Upper lobe of right lung (tissue), 1 donor: ENCODE measurements around the gene EML6. TPM values are rescaled to one million over a fixed set of nuclear protein-coding genes. Genes with fewer than 3 reads are reported as not detected.

Experiments
- ATAC-seq: fragments of 200-7000 bp; cut with Tn5 transposase; one replicate; pipeline ENCODE4 v1.9.1; 2020; ENCODE audit warnings: mild to moderate bottlenecking, moderate library complexity
- DNase-seq: peaks from one replicate; pipeline ENCODE4 v3.0.0-alpha.2; 2020
- H3K27ac ChIP-seq: fragments of 200-600 bp; one replicate; pipeline ENCODE4 v1.8.0; 2022
- H3K27me3 ChIP-seq: fragments of 200-600 bp; one replicate; pipeline ENCODE4 v1.8.0; 2022; ENCODE audit warnings: mild to moderate bottlenecking
- H3K36me3 ChIP-seq: fragments of 200-600 bp; one replicate; pipeline ENCODE4 v1.8.0; 2022
- H3K4me1 ChIP-seq: fragments of 200-600 bp; one replicate; pipeline ENCODE4 v1.8.0; 2022
- H3K4me3 ChIP-seq: fragments of 200-600 bp; one replicate; pipeline ENCODE4 v1.8.0; 2022; ENCODE audit warnings: mild to moderate bottlenecking
- H3K9me3 ChIP-seq: fragments of 200-600 bp; one replicate; pipeline ENCODE4 v1.8.0; 2022
- CTCF ChIP-seq: fragments of 200-600 bp; IDR thresholded peaks from one replicate; pipeline ENCODE4 v1.8.0; 2022; ENCODE audit warnings: antibody characterized with exemption
- intact Hi-C: fragments of 100-400 bp; cut with DNase I; formaldehyde crosslinking; loops from one replicate; pipeline ENCODE4 v1.11.0; 2022
- total RNA-seq: library from RNA; stranded (reverse); fragmentation: NEBNext Ultra II Directional; extraction: Animal tissue kit (Norgen Biotek cat#: 25700); gene quantifications from one replicate; pipeline ENCODE4 v1.2.1, GENCODE V29; 2021
- donor health status: DM: no; HTN: yes; CAD: no; lungs with severe emphysema.

The EML6 gene
- total RNA-seq, 1 donor from 2014 or later: 1.4 TPM

GRCh38 chr2:55010149-55010591 is 286.7 kb downstream of the EML6 start:
- H3K9me3 ChIP-seq: no peaks in the 10 kb centered on the region
- no peak for TF ChIP-seq CTCF
- H3K4me3 ChIP-seq: peak overlapping the region; percentile 45
- ATAC-seq (peak; percentile 96), DNase-seq (peak; percentile 64)
- intact Hi-C loops: loop anchor here (5.0 kb wide), 1 partner anchor 162 kb away; no protein-coding TSS in a partner anchor
- H3K36me3 ChIP-seq: no peaks in the 10 kb centered on the region
- H3K4me1 ChIP-seq: peaks cover 72% of the 10 kb centered on the region
- H3K27ac ChIP-seq: peak overlapping the region; percentile 67
- H3K27me3 ChIP-seq: no peaks in the 10 kb centered on the region

- Histone ChIP-seq H3K4me3 (no peak overlapping the region), H3K27me3 (no peaks in the 10 kb centered on the region), H3K36me3 (no peaks in the 10 kb centered on the region), H3K27ac (peak overlapping the region; percentile 67), H3K9me3 (no peaks in the 10 kb centered on the region), H3K4me1 (peaks cover 78% of the 10 kb centered on the region)
- DNase-seq: no peak
- no peak for TF ChIP-seq CTCF
- intact Hi-C loops: loop anchor here (5.0 kb wide), 1 partner anchor 161 kb away; no protein-coding TSS in a partner anchor
- ATAC-seq: peak; percentile 69
Observed at GRCh38 chr2:55010915-55011314, 287.5 kb downstream of the EML6 start.

DNA sequence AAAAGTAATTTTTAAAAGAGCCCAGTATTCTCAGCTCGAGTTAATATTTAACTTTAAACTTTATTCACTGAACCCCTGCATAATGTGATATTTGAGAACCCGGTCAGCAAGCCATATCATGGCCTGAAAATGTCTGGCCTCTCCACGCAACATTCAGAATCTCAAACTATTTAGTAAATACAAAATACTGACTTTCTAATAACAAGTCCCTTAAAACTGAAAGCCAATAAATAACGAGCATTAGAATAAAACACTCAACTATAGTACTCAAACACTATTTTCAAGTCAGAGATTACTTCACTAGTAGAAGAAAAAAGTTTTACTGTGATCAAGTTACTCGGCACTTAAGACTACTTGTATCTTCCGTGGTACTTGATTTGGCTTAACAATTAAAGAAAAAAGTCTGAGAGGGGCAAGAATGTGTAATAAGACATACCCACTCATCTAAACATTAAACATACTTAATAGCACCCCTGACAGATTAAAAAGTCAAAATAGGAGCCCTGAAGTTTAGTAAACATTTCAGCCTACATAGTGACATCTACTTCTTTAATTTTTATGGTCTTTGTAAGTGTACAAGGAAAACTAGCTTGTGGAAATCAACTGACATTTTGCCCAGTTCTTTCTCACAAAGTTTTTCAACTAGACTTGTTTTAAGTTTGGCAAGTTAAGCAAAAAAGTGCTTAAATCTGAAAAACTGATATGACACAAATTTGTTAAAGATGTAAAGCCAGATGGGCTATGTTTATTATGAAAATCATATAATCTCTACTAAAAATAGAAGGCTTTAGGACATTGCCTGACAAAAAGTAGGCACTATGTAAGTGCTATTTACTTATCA is 288.6 kb downstream of the EML6 start:
- no peak for ATAC-seq
- intact Hi-C loops: loop anchor here (5.0 kb wide), 1 partner anchor 160 kb away; no protein-coding TSS in a partner anchor
- H3K27ac ChIP-seq: peak overlapping the region; percentile 37
- no peaks in the 10 kb centered on the region for H3K27me3 ChIP-seq
- H3K4me3 ChIP-seq: no peak overlapping the region
- H3K4me1 ChIP-seq: peaks cover 71% of the 10 kb centered on the region
- H3K36me3 ChIP-seq: no peaks in the 10 kb centered on the region
- no peak for DNase-seq
- no peak for TF ChIP-seq CTCF
- no peaks in the 10 kb centered on the region for H3K9me3 ChIP-seq

- intact Hi-C loops: loop anchor here (5.0 kb wide), 1 partner anchor 159 kb away; no protein-coding TSS in a partner anchor
- Histone ChIP-seq H3K36me3 (no peaks in the 10 kb centered on the region), H3K4me3 (no peak overlapping the region), H3K4me1 (peaks cover 69% of the 10 kb centered on the region), H3K9me3 (no peaks in the 10 kb centered on the region), H3K27me3 (no peaks in the 10 kb centered on the region), H3K27ac (peak overlapping the region; percentile 37)
- no peak for TF ChIP-seq CTCF
- DNase-seq (no peak), ATAC-seq (no peak)
Observed at GRCh38 chr2:55012672-55013484, 289.4 kb downstream of the EML6 start.

GRCh38 chr2:55013936-55014335 is 290.5 kb downstream of the EML6 start:
- no peaks in the 10 kb centered on the region for H3K9me3 ChIP-seq
- no peaks in the 10 kb centered on the region for H3K36me3 ChIP-seq
- H3K27me3 ChIP-seq: no peaks in the 10 kb centered on the region
- DNase-seq: no peak
- ATAC-seq: no peak
- no peak overlapping the region for H3K27ac ChIP-seq
- intact Hi-C loops: loop anchor here (5.0 kb wide), 1 partner anchor 158 kb away; no protein-coding TSS in a partner anchor
- peaks cover 65% of the 10 kb centered on the region for H3K4me1 ChIP-seq
- no peak overlapping the region for H3K4me3 ChIP-seq
- TF ChIP-seq CTCF: peak; percentile 12
